A549 (cell line): ENCODE measurements around the gene BNC2.

Experiments used
- CTCF ChIP-seq: fragments of >200 bp; sonication (Bioruptor Twin); formaldehyde crosslinking; IDR thresholded peaks from 3 replicates; pipeline ENCODE4 v1.5.1; 2016
- ELK1 ChIP-seq: fragments of 150-350 bp; IDR thresholded peaks from 2 replicates; pipeline ENCODE4 v1.6.1; 2014; ENCODE audit warnings: low read depth, mild to moderate bottlenecking, low read length
- POLR2A ChIP-seq: IDR thresholded peaks from 2 replicates; pipeline ENCODE4 v1.6.1; 2012; ENCODE audit warnings: mild to moderate bottlenecking, low read length
- RAD21 ChIP-seq, 2 experiments: fragments of >200 bp in 1 of 2; sonication (Bioruptor Twin) in 1 of 2; formaldehyde crosslinking in 1 of 2; IDR thresholded peaks in 1 of 2; conservative IDR thresholded peaks in 1 of 2; 2 replicates in 1 of 2; 3 replicates in 1 of 2; pipeline ENCODE4 v1.6.1; 2012 to 2018; ENCODE audit warnings: inconsistent platforms in 1 of 2

- TF ChIP-seq CTCF (no peak), ELK1 (no peak), POLR2A (no peak), RAD21 (conservative IDR thresholded peaks at IDR 0.05 in 1 of 2, IDR thresholded peaks at IDR 0.05 in 1 of 2) (no peak)
Measured at GRCh38 chr9:16689351-16689938, 181.0 kb downstream of the BNC2 start.
